Trophoblast cell (in vitro differentiated cells and primary cell): ENCODE data around the gene POU3F4.
A peak's percentile ranks its signal among the peaks of the same experiment; 100 is the strongest.

Experiments used
- DNase-seq, 2 donors: peaks; one replicate each; pipeline ENCODE4 v3.0.0-alpha.2; 2016
- H2AFZ ChIP-seq: 2 replicates; pipeline ENCODE4 v1.6.1; 2013; ENCODE audit warnings: low read length, moderate library complexity, mild to moderate bottlenecking; ENCODE audit not compliant: insufficient read depth, poor library complexity
- H2AK5ac ChIP-seq: 2 replicates; pipeline ENCODE4 v1.6.1; 2013; ENCODE audit warnings: mild to moderate bottlenecking, low read length
- H2BK120ac ChIP-seq: 2 replicates; pipeline ENCODE4 v1.6.1; 2013; ENCODE audit warnings: low read length, mild to moderate bottlenecking, moderate library complexity; ENCODE audit not compliant: insufficient read depth, poor library complexity
- H2BK12ac ChIP-seq: 2 replicates; pipeline ENCODE4 v1.6.1; 2013; ENCODE audit warnings: mild to moderate bottlenecking, low read length, moderate library complexity
- H2BK5ac ChIP-seq: 2 replicates; pipeline ENCODE4 v1.6.1; 2013; ENCODE audit warnings: low read length, low read depth, moderate library complexity, mild to moderate bottlenecking; ENCODE audit not compliant: poor library complexity
- H3K14ac ChIP-seq: 2 replicates; pipeline ENCODE4 v1.6.1; 2013; ENCODE audit warnings: mild to moderate bottlenecking, low read length
- H3K18ac ChIP-seq: 2 replicates; pipeline ENCODE4 v1.6.1; 2013; ENCODE audit warnings: mild to moderate bottlenecking, low read length
- H3K23ac ChIP-seq: 2 replicates; pipeline ENCODE4 v1.6.1; 2013; ENCODE audit warnings: low read length
- H3K27ac ChIP-seq: 2 replicates; pipeline ENCODE4 v1.5.1; 2013; ENCODE audit warnings: low read depth, mild to moderate bottlenecking, inconsistent platforms, low read length, moderate library complexity
- H3K27me3 ChIP-seq: 2 replicates; pipeline ENCODE4 v1.6.1; 2013; ENCODE audit warnings: inconsistent platforms, mild to moderate bottlenecking, low read length, moderate library complexity; ENCODE audit not compliant: insufficient read depth
- H3K36me3 ChIP-seq, 2 experiments: 1 replicate in 1 of 2; 2 replicates in 1 of 2; pipeline ENCODE4 v1.6.1; 2013; ENCODE audit warnings: low read length in 2 of 2, mild to moderate bottlenecking in 2 of 2, moderate library complexity in 1 of 2; ENCODE audit not compliant: insufficient read depth in 2 of 2, control insufficient read depth in 1 of 2
- H3K4ac ChIP-seq: 2 replicates; pipeline ENCODE4 v1.6.1; 2013; ENCODE audit warnings: low read depth, mild to moderate bottlenecking, low read length, moderate library complexity
- H3K4me1 ChIP-seq, 2 experiments: 1 replicate in 1 of 2; 2 replicates in 1 of 2; pipeline ENCODE4 v1.6.1; 2013; ENCODE audit warnings: low read length in 2 of 2, mild to moderate bottlenecking in 2 of 2, moderate library complexity in 1 of 2; ENCODE audit not compliant: insufficient read depth in 2 of 2, control insufficient read depth in 1 of 2
- H3K4me2 ChIP-seq: 2 replicates; pipeline ENCODE4 v1.6.1; 2013; ENCODE audit warnings: inconsistent platforms, mild to moderate bottlenecking, low read length, moderate library complexity
- H3K4me3 ChIP-seq: 2 replicates; pipeline ENCODE4 v1.5.1; 2013; ENCODE audit warnings: mild to moderate bottlenecking, low read depth, low read length, inconsistent platforms
- H3K79me1 ChIP-seq: one replicate; pipeline ENCODE4 v1.6.1; 2013; ENCODE audit warnings: low read length
- H3K79me2 ChIP-seq: 2 replicates; pipeline ENCODE4 v1.6.1; 2013; ENCODE audit warnings: low read length, mild to moderate bottlenecking; ENCODE audit not compliant: control insufficient read depth, insufficient read depth, poor library complexity
- H3K9ac ChIP-seq: 2 replicates; pipeline ENCODE4 v1.6.1; 2013; ENCODE audit warnings: mild to moderate bottlenecking, low read length
- H3K9me3 ChIP-seq: 2 replicates; pipeline ENCODE4 v1.6.1; 2013; ENCODE audit warnings: low read depth, mild to moderate bottlenecking, control low read depth, inconsistent platforms, low read length; ENCODE audit not compliant: insufficient read depth
- H4K12ac ChIP-seq: 2 replicates; pipeline ENCODE4 v1.6.1; 2013; ENCODE audit warnings: low read depth, mild to moderate bottlenecking, low read length, moderate library complexity
- H4K8ac ChIP-seq: 2 replicates; pipeline ENCODE4 v1.6.1; 2013; ENCODE audit warnings: low read depth, mild to moderate bottlenecking, low read length, moderate library complexity
- H4K91ac ChIP-seq: one replicate; pipeline ENCODE4 v1.6.1; 2013; ENCODE audit warnings: low read depth, mild to moderate bottlenecking, low read length, moderate library complexity
- WGBS: extraction: QIAGEN DNeasy Blood & Tissue Kit; methylation state at CpG from one replicate; pipeline ENCODE4 v1.1.7; 2013; ENCODE audit warnings: missing lambda C conversion rate; ENCODE audit not compliant: insufficient read length, insufficient coverage; ENCODE audit errors: extremely low coverage; 5-methylcytosine and 5-hydroxymethylcytosine counted together

The POU3F4 gene

GRCh38 chrX:83501530-83501929 is 6.6 kb upstream of the POU3F4 start:
- H2AK5ac ChIP-seq = no peak overlapping the region
- no peak overlapping the region for H3K9ac ChIP-seq
- no peak overlapping the region for H3K18ac ChIP-seq
- no CpG with 5 or more reads among the region's 11 CpGs for WGBS
- H3K4ac ChIP-seq = no peak overlapping the region
- H3K79me2 ChIP-seq = no peaks in the 10 kb centered on the region
- no peak overlapping the region for H3K4me2 ChIP-seq
- H3K27ac ChIP-seq = no peak overlapping the region
- H2BK12ac ChIP-seq = no peak overlapping the region
- no peak overlapping the region for H4K91ac ChIP-seq
- H2BK120ac ChIP-seq = no peak overlapping the region
- no peaks in the 10 kb centered on the region for H3K36me3 ChIP-seq
- no peak overlapping the region for H2AFZ ChIP-seq
- H3K4me1 ChIP-seq = no peaks in the 10 kb centered on the region
- H2BK5ac ChIP-seq = no peak overlapping the region
- H4K12ac ChIP-seq = no peak overlapping the region
- no peaks in the 10 kb centered on the region for H3K79me1 ChIP-seq
- H4K8ac ChIP-seq = no peak overlapping the region
- DNase-seq = no peak
- no peak overlapping the region for H3K4me3 ChIP-seq
- H3K14ac ChIP-seq = no peak overlapping the region
- peaks cover 21% of the 10 kb centered on the region for H3K27me3 ChIP-seq
- H3K9me3 ChIP-seq = no peaks in the 10 kb centered on the region
- no peak overlapping the region for H3K23ac ChIP-seq

- Histone ChIP-seq H3K4me2 (no peak overlapping the region), H2BK12ac (no peak overlapping the region), H3K4me1 (peaks cover 0 to 6% of the 10 kb centered on the region in 2 experiments), H3K4me3 (no peak overlapping the region), H3K79me2 (no peaks in the 10 kb centered on the region), H3K18ac (no peak overlapping the region), H3K36me3 (no peaks in the 10 kb centered on the region), H4K12ac (no peak overlapping the region), H3K79me1 (no peaks in the 10 kb centered on the region), H3K23ac (no peak overlapping the region), H4K8ac (no peak overlapping the region), H3K9me3 (no peaks in the 10 kb centered on the region), H2AFZ (no peak overlapping the region), H3K4ac (no peak overlapping the region), H2BK120ac (no peak overlapping the region), H2AK5ac (no peak overlapping the region), H3K27me3 (peaks cover 32% of the 10 kb centered on the region), H3K9ac (no peak overlapping the region), H3K14ac (no peak overlapping the region), H4K91ac (no peak overlapping the region), H3K27ac (no peak overlapping the region), H2BK5ac (no peak overlapping the region)
- DNase-seq = no peak
- no CpG with 5 or more reads among the region's 11 CpGs for whole genome bisulfite sequencing
These were observed 3.2 kb upstream of the POU3F4 start for GRCh38 chrX:83504721-83505479.

GRCh38 chrX:83508526-83509253 is 600 bp downstream of the POU3F4 start:
- Histone ChIP-seq H3K23ac (no peak overlapping the region), H3K4ac (no peak overlapping the region), H3K79me2 (no peaks in the 10 kb centered on the region), H2AK5ac (no peak overlapping the region), H2BK5ac (no peak overlapping the region), H2BK12ac (no peak overlapping the region), H3K4me1 (peaks cover 0 to 6% of the 10 kb centered on the region in 2 experiments), H4K8ac (no peak overlapping the region), H2BK120ac (no peak overlapping the region), H3K9ac (no peak overlapping the region), H3K36me3 (no peaks in the 10 kb centered on the region), H2AFZ (no peak overlapping the region), H4K91ac (no peak overlapping the region), H3K27me3 (peaks cover 23% of the 10 kb centered on the region), H3K9me3 (no peaks in the 10 kb centered on the region), H4K12ac (no peak overlapping the region), H3K27ac (no peak overlapping the region), H3K4me2 (peak overlapping the region; percentile 81), H3K18ac (no peak overlapping the region), H3K79me1 (no peaks in the 10 kb centered on the region), H3K14ac (no peak overlapping the region), H3K4me3 (peak overlapping the region; percentile 48)
- WGBS = no CpG with 5 or more reads among the region's 50 CpGs
- DNase-seq = no peak

- Histone ChIP-seq H3K4me2 (peak overlapping the region; percentile 36), H3K4ac (no peak overlapping the region), H3K4me1 (peaks cover 0 to 6% of the 10 kb centered on the region in 2 experiments), H3K9me3 (no peaks in the 10 kb centered on the region), H4K91ac (no peak overlapping the region), H3K27ac (no peak overlapping the region), H3K79me2 (no peaks in the 10 kb centered on the region), H2AFZ (no peak overlapping the region), H3K23ac (no peak overlapping the region), H2BK12ac (no peak overlapping the region), H3K9ac (no peak overlapping the region), H4K12ac (no peak overlapping the region), H3K18ac (no peak overlapping the region), H3K27me3 (peaks cover 23% of the 10 kb centered on the region), H2BK5ac (no peak overlapping the region), H3K14ac (no peak overlapping the region), H2BK120ac (no peak overlapping the region), H3K4me3 (no peak overlapping the region), H3K36me3 (no peaks in the 10 kb centered on the region), H2AK5ac (no peak overlapping the region), H3K79me1 (no peaks in the 10 kb centered on the region), H4K8ac (no peak overlapping the region)
- DNase-seq = no peak
- no CpG with 5 or more reads among the region's 16 CpGs for WGBS
These were observed 1.2 kb downstream of the POU3F4 start for GRCh38 chrX:83509254-83509801.
